ENCODE data around the gene WIPF2. TPM values are rescaled to one million over a fixed set of nuclear protein-coding genes. Genes with fewer than 3 reads are reported as not detected.
A peak's percentile ranks its signal among the peaks of the same experiment; 100 is the strongest.

Gene WIPF2
- total RNA-seq, 2 donors from 2014 or later = 5.0 to 8.5 TPM

- no peak for TF ChIP-seq CTCF (IDR thresholded peaks at IDR 0.05)
- H3K27me3 ChIP-seq = no peaks in the 10 kb centered on the region
- peak overlapping the region; percentile 96 to 98 for H3K27ac ChIP-seq
- no peak for DNase-seq (ENCODE audit: low spot score)
- H3K4me3 ChIP-seq = peak overlapping the region; percentile 48 to 52
- H3K4me1 ChIP-seq = peaks cover 0 to 94% of the 10 kb centered on the region in 2 donors
- no peaks in the 10 kb centered on the region for H3K36me3 ChIP-seq
- no peaks in the 10 kb centered on the region for H3K9me3 ChIP-seq
Measured at GRCh38 chr17:40321961-40322357, 102.9 kb downstream of the WIPF2 start.

GRCh38 chr17:40322358-40323315 is 103.5 kb downstream of the WIPF2 start:
- Histone ChIP-seq H3K4me3 (peak overlapping the region; percentile 48 to 52), H3K4me1 (peaks cover 0 to 94% of the 10 kb centered on the region in 2 donors), H3K9me3 (no peaks in the 10 kb centered on the region), H3K27me3 (no peaks in the 10 kb centered on the region), H3K36me3 (no peaks in the 10 kb centered on the region), H3K27ac (peak overlapping the region; percentile 96 to 98)
- no peak for TF ChIP-seq CTCF (IDR thresholded peaks at IDR 0.05)
- no peak for DNase-seq (ENCODE audit: low spot score)

GRCh38 chr17:40323391-40324381 is 104.6 kb downstream of the WIPF2 start:
- no peak for TF ChIP-seq CTCF (IDR thresholded peaks at IDR 0.05)
- H3K4me1 ChIP-seq = peaks cover 0 to 100% of the 10 kb centered on the region in 2 donors
- peak overlapping the region in 1 of 2 donors; percentile 52 for H3K4me3 ChIP-seq
- H3K27ac ChIP-seq = peak overlapping the region; percentile 96 to 98
- H3K9me3 ChIP-seq = no peaks in the 10 kb centered on the region
- DNase-seq (ENCODE audit: low spot score) = no peak
- no peaks in the 10 kb centered on the region for H3K27me3 ChIP-seq
- no peaks in the 10 kb centered on the region for H3K36me3 ChIP-seq

GRCh38 chr17:40325156-40326013 is 106.3 kb downstream of the WIPF2 start:
- Histone ChIP-seq H3K36me3 (no peaks in the 10 kb centered on the region), H3K27ac (peak overlapping the region; percentile 96 to 98), H3K4me1 (peaks cover 0 to 100% of the 10 kb centered on the region in 2 donors), H3K27me3 (no peaks in the 10 kb centered on the region), H3K4me3 (no peak overlapping the region), H3K9me3 (no peaks in the 10 kb centered on the region)
- TF ChIP-seq CTCF (IDR thresholded peaks at IDR 0.05) = no peak
- no peak for DNase-seq (ENCODE audit: low spot score)
